ENCODE results near the gene NRG2.

Gene NRG2

DNA sequence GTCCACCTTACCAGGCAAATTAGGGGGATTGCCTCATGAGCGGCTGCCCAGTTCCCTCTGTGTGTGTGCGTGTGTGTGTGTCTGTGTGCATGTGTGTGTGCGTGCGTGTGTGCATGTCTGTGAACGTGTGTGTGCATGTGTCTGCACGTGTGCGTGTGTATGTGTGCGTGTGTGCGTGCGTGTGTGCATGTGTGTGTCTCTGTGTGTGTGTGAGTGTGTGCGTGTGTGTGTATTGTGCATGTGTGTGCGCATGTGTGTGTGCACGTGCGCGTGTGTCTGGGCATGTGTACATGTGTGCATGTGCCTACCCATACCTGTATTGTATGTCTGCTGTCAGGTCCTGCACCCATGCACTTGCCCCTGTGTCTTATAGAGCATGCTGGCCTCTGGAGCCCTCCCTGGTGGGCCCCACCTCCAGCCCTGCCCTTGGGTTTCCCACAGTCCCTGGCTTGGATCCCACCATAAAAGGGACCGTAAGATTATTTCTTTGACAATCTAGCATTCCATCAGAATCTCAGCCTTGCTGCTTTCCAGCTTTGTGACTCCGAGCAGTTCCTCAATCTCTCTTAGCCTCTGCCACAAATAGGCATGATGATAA lies 238.2 kb downstream of the NRG2 start:
- in situ Hi-C loops (cut with HindIII; ENCODE audit: low sequenced_read_pairs): no loop called here

GRCh38 chr5:139803978-139804377 lies 239.1 kb downstream of the NRG2 start:
- in situ Hi-C loops (cut with HindIII; ENCODE audit: low sequenced_read_pairs): no loop called here

DNA sequence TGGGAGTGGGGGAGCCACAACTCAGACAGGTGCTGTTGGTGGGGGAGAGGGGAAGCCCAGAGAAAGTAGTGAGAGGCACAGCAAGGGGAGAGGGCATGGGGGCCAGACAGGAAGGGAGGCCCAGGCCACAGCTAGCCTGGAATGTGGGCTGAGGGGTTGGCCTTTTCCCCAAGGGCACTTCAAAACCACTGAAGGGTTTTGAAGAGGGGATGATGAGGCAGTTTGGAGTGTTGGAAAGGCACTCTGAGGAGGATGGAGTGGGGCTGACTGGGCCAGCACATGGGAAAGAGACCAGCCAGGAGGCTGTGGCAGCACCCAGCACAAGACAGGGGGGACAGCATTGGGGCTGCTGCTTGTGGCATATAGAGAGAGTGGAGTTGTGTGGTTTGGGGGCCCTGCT lies 243.7 kb downstream of the NRG2 start:
- in situ Hi-C loops (cut with HindIII; ENCODE audit: low sequenced_read_pairs): no loop called here

DNA sequence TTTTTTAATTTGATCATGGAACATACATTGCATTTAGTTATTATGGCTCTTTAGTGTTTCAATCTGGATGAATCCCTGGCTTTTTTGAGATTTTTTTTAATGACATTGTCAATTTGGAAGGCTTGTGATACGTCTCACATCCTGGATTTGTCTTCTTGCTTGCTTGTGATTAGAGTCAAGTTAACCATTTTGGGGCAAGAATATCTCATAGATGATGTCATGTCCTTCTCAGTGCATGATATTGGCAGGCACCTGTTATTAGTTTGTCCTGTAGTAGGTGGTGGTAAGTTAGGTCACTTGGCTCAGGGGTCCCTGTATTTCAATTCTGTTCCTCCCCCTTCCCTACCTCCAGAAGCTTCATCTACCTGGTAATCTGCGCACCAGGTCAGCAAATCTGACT lies 244.2 kb downstream of the NRG2 start:
- in situ Hi-C loops (cut with HindIII; ENCODE audit: low sequenced_read_pairs): no loop called here

- in situ Hi-C loops (cut with HindIII; ENCODE audit: low sequenced_read_pairs): no loop called here
These were observed 245.1 kb downstream of the NRG2 start for GRCh38 chr5:139797856-139798510.

GRCh38 chr5:139797335-139797734 lies 245.8 kb downstream of the NRG2 start:
- in situ Hi-C loops (cut with HindIII; ENCODE audit: low sequenced_read_pairs): no loop called here

All from DLD1 (cell line).